ENCODE data around the gene RMI2. TPM values are rescaled to one million over a fixed set of nuclear protein-coding genes. Genes with fewer than 3 reads are reported as not detected.

RMI2 gene
- total RNA-seq, result 1 to 10 TPM in 3 of 6 experiments, under 1 TPM in 3; 0.37 to 2.9 (median 1.0) TPM
- long read RNA-seq, result 0 reads

DNA sequence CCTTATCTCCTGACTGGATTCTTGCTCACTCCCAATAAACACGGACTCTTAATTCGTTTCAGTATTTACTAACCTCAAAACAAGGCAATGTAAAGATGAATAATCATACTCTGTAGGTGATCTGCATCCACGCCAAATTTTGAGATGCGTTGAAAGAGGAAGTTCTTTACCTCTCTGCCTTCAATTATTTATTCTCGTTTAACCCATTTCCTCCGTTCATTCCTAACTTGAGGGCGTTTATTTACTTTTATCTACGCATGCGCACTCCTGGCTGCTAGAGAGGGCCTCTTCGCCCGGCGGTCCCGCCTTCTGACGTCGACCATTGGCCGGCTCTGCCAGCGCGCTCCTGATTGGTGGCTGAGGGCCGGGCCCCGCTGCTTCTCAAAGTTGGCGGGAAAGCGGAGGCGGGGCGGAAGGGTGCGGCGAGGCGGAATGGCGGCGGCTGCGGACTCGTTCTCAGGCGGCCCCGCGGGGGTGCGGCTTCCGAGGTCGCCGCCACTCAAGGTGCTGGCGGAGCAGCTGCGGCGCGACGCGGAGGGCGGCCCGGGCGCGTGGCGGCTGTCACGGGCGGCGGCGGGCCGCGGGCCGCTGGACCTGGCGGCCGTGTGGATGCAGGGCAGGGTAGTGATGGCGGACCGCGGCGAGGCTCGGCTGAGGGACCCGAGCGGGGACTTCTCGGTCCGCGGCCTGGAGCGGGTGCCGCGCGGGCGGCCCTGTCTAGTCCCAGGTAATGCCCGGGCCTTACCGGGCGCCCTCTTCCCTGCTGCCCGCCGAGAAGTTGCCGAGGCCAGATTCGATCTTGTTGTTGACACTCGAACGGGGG, at the start of gene RMI2:
Gene RMI2 (plus strand): TSS at position 420 of the 823 bp plus-strand sequence. CDS start 13 bp downstream, at position 433.
- Histone ChIP-seq H3K27me3 (no peaks in the 10 kb centered on the region), H3K4me1 (peaks cover 0 to 7% (median 3%) of the 10 kb centered on the region in 4 donors), H3K36me3 (no peaks in the 10 kb centered on the region), H3K9me3 (no peaks in the 10 kb centered on the region), H3K27ac (no peak within 1 kb of the TSS), H3K4me3 (peak within 1 kb of the TSS; percentile 33 to 66 (median 52))
- peak; percentile 14 for TF ChIP-seq POLR2A (IDR thresholded peaks at IDR 0.05)
- TF ChIP-seq, protein P1, sequence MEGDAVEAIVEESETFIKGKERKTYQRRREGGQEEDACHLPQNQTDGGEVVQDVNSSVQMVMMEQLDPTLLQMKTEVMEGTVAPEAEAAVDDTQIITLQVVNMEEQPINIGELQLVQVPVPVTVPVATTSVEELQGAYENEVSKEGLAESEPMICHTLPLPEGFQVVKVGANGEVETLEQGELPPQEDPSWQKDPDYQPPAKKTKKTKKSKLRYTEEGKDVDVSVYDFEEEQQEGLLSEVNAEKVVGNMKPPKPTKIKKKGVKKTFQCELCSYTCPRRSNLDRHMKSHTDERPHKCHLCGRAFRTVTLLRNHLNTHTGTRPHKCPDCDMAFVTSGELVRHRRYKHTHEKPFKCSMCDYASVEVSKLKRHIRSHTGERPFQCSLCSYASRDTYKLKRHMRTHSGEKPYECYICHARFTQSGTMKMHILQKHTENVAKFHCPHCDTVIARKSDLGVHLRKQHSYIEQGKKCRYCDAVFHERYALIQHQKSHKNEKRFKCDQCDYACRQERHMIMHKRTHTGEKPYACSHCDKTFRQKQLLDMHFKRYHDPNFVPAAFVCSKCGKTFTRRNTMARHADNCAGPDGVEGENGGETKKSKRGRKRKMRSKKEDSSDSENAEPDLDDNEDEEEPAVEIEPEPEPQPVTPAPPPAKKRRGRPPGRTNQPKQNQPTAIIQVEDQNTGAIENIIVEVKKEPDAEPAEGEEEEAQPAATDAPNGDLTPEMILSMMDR (IDR thresholded peaks at IDR 0.05), result no peak
- WGBS (ENCODE audit: insufficient coverage, low coverage, low lambda C conversion rate, missing lambda C conversion rate), result 0% methylated on average over 19 of the region's 82 CpGs
- intact Hi-C loops (cut with DNase I), result loop anchor here in 1 of 2 donors (10.0 kb wide), 1 partner anchor 80 kb away; the partner anchor contains the start of gene TNP2
- DNase-seq (peak; percentile 97 to 98 (median 97)), ATAC-seq (peak; percentile 98 to 99 (median 99))

DNA sequence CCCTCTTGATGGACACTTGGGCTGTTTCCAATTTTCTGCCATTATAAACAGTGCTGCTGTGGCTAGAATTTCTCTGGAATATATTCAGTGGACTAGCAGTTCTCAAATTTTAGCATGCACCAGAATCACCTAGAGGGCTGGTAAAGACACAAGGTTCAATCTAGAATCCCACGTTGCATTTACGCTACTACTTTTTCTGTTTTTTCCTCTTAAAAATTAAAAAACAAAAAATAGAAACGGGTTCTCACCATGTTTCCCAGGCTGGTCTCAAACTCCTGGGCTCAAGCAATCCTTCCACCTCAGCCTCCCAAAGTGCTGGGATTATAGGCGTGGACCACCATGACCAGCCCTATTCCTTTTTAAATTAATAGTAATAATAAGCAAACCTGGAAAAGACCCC, 49.6 kb upstream of the RMI2 start:
- TF ChIP-seq POLR2A (IDR thresholded peaks at IDR 0.05), result no peak
- TF ChIP-seq, protein P1 (IDR thresholded peaks at IDR 0.05), result no peak
- no peak for ATAC-seq
- H3K4me1 ChIP-seq, result peaks cover 0 to 22% (median 4%) of the 10 kb centered on the region in 4 donors
- H3K4me3 ChIP-seq, result no peak overlapping the region
- no peak overlapping the region for H3K27ac ChIP-seq
- intact Hi-C loops (cut with DNase I), result no loop called here
- no peaks in the 10 kb centered on the region for H3K27me3 ChIP-seq
- WGBS (ENCODE audit: insufficient coverage, low coverage, low lambda C conversion rate, missing lambda C conversion rate), result 95% methylated on average over 4 of the region's 4 CpGs
- no peak for DNase-seq
- H3K9me3 ChIP-seq, result no peaks in the 10 kb centered on the region
- H3K36me3 ChIP-seq, result no peaks in the 10 kb centered on the region

DNA sequence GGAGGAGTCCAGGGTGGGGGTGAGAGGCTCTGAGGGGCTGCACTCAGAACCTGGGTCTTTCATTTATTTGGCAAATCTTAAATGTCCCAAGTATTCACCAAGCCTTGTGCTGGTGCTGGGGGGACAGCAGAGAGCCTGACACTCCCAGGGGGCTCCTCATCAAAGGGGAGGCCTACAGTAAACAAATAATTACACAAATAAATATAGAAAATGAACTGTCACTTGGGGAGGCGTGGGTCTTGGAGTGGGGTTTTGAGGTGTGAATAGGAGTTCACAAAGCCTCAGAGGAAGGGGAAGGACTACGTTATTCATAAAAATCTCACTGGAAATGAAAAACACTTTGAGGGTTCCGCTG, 48.9 kb upstream of the RMI2 start:
- H3K36me3 ChIP-seq, result no peaks in the 10 kb centered on the region
- no peaks in the 10 kb centered on the region for H3K9me3 ChIP-seq
- H3K4me3 ChIP-seq, result no peak overlapping the region
- intact Hi-C loops (cut with DNase I), result no loop called here
- DNase-seq (no peak), ATAC-seq (no peak)
- no peak for TF ChIP-seq POLR2A (IDR thresholded peaks at IDR 0.05)
- no peaks in the 10 kb centered on the region for H3K27me3 ChIP-seq
- WGBS (ENCODE audit: insufficient coverage, low coverage, low lambda C conversion rate, missing lambda C conversion rate), result 79% methylated on average over 3 of the region's 3 CpGs
- H3K4me1 ChIP-seq, result peaks cover 0 to 22% (median 4%) of the 10 kb centered on the region in 4 donors
- peak overlapping the region in 1 of 3 donors; percentile 30 for H3K27ac ChIP-seq

DNA sequence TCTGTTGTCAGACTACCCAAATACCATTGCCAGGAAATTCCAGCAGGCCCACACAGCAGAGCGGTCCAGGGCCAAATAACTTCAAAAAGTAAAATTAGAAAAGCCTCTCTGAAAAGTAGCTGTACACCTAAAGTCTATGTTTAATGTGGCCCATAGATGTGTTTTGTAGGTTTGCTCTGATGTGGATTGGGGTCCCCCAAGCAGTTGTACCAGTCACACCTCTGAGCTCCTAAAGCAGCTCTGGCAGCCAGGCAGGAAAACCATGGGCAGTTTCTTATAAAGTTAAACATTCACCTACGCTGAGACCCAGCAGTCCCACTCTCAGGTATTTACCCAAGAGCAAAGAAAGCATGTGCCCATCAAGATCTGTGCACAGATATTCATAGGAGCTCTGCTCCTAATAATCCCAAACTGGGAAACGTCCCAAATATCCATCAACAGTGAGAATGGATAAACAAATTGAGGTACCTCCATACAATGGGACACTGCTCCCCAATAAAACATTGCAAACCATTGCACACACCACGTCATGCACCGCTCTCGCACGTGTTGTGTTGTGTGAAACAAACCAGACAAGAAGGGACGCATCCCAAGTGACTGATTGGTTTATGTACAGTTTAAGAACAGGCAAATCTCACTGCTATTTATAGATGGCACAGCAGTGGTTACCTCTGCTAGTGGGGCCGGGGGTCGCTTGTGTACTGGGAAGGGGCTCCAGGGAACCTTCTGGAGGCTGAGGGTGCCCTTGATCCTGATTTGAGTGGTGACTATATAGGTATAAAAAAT, 48.4 kb upstream of the RMI2 start:
- H3K27ac ChIP-seq, result peak overlapping the region in 1 of 3 donors; percentile 35
- peak overlapping the region in 1 of 3 donors; percentile 14 for H3K4me3 ChIP-seq
- ATAC-seq (peak; percentile 69 to 78 (median 72)), DNase-seq (no peak)
- no peaks in the 10 kb centered on the region for H3K36me3 ChIP-seq
- intact Hi-C loops (cut with DNase I), result no loop called here
- no peaks in the 10 kb centered on the region for H3K27me3 ChIP-seq
- WGBS (ENCODE audit: insufficient coverage, low coverage, low lambda C conversion rate, missing lambda C conversion rate), result 34% methylated on average over 9 of the region's 10 CpGs
- TF ChIP-seq, protein P1 (IDR thresholded peaks at IDR 0.05), result no peak
- TF ChIP-seq POLR2A (IDR thresholded peaks at IDR 0.05), result no peak
- peaks cover 0 to 22% (median 4%) of the 10 kb centered on the region in 4 donors for H3K4me1 ChIP-seq
- H3K9me3 ChIP-seq, result no peaks in the 10 kb centered on the region
